Stimulated activated CD4-positive, alpha-beta T cell treated with anti-CD3 and anti-CD28 coated beads, Interleukin-4, amount 100 ng/mL, for 24 hours (primary cell): Measurements from ENCODE around the gene DSCAML1.

Experiments used
- DNase-seq: peaks from one replicate; pipeline ENCODE4 v3.0.0-alpha.2; 2020

DSCAML1 gene

GRCh38 chr11:117631336-117632140 is 165.5 kb downstream of the DSCAML1 start:
- DNase-seq: no peak

- no peak for DNase-seq
Observed at GRCh38 chr11:117629891-117630538, 167.0 kb downstream of the DSCAML1 start.

GRCh38 chr11:117629146-117629545 is 167.9 kb downstream of the DSCAML1 start:
- no peak for DNase-seq

GRCh38 chr11:117627259-117627658 is 169.8 kb downstream of the DSCAML1 start:
- DNase-seq: no peak

- no peak for DNase-seq
Observed at GRCh38 chr11:117626576-117626975, 170.4 kb downstream of the DSCAML1 start.

GRCh38 chr11:117625237-117625636 is 171.8 kb downstream of the DSCAML1 start:
- no peak for DNase-seq

- no peak for DNase-seq
Observed at GRCh38 chr11:117623831-117624271, 173.2 kb downstream of the DSCAML1 start.

GRCh38 chr11:117621226-117621625 is 175.8 kb downstream of the DSCAML1 start:
- no peak for DNase-seq

DNA sequence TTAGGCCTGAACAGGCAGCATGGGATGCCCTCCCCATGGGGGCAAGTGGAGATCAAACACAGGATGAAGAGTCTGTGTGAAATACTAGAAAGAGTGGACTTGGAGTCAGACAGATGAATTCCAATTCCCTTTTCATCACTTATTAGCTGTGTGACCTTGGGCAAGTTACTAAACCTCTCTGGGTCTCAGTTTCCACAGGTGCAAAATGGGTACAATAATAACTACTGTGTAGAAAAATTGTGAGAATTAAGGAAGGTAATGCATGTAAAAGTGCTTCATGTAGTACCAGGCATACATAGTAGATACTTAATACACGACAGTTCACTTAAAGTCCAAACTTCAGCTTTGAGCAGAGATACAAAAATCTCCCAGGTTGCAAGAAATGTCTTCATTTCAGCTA is 176.4 kb downstream of the DSCAML1 start:
- DNase-seq: no peak

DNA sequence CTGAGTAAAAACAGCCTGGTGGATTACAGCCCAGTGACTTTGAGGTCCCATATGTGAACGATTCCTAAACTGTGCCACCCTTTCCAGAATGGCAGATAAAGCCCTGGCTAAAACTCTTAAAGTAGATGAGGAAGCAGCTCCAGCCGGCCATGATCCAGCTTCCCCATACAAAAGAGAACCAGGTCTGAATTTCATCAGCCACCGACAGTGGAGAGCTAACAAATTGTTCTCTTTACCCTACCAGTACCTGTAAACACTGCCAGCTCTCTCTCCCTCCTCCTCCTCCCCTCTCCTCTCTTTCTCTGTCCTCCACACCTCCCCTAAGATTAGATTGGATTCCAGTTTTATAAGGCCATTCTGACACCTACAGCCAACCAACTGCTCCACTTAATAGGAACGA is 176.9 kb downstream of the DSCAML1 start:
- DNase-seq: no peak

DNA sequence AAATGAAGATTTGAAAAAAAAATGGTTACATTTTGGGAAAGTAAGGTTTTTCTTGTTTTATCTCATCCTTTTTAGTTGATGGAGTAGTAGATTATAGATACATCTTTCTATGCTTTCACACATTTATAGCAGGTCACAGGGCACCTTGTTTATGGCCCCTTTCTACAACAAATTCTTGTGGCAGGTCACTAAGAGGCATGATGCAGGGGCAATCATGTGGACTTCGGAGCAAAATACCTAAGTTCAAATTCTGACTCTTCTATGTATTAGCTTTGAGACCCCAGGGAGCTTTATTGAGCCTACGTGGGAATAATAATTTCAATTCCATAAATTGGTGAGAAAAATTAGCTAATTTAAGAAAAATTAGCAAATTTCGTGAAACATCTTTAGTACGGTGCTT is 177.4 kb downstream of the DSCAML1 start:
- DNase-seq: no peak

GRCh38 chr11:117618982-117619355 is 178.0 kb downstream of the DSCAML1 start:
- DNase-seq: no peak

DNA sequence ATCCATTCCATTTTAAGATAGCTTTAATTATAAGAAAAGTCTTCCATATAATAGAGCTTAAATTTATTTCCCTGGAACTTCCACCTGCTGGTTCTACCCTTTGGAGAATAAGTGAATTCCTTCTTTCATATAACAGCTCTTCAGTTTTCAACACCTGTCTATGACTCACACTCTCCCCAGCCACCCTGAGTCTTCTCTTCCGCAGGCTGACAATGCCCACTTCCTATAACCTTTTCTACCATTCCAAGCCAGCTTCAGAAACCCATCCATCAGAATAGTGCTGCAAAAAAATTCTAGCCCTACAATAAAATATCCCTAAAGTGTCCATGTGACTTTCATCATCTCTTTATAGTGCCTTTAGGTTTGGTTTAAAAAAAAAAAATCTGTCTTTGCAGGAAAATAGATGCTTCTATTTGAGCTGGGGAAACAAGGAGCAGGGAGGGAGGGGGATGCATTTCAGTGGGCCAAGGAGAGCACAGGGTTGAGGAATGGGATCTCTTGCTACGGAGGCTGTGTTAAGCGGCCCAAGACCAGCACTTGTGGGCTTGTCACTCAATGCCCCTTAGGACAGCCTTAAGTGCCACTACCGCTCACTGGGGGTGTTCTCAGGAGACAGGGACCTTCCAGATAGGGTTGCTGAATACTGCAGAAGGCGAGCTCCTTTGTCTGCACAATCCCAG is 178.6 kb downstream of the DSCAML1 start:
- DNase-seq: no peak

GRCh38 chr11:117616979-117617378 is 180.0 kb downstream of the DSCAML1 start:
- no peak for DNase-seq

GRCh38 chr11:117614728-117615127 is 182.3 kb downstream of the DSCAML1 start:
- DNase-seq: no peak

GRCh38 chr11:117613521-117613920 is 183.5 kb downstream of the DSCAML1 start:
- no peak for DNase-seq

DNA sequence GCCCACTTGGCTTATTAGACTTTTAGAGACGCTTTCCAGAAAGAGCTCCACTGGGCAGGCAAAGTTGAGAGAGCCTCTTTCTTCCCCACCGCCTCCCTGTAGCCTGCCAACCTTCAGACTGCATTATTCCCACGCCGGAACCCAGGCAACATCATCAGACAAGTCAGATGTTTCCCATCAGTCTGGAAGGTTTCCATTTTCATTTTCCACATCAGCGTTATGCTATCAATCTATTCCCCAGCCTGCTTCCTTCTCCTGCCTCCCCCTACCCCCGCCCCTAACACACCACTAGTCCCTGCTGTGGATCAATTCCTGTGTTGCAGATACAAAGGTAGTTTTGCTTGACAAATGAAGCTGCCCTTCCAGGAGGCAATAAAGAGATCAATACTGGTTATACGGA is 184.8 kb downstream of the DSCAML1 start:
- no peak for DNase-seq

- no peak for DNase-seq
Observed at GRCh38 chr11:117610901-117611300, 186.1 kb downstream of the DSCAML1 start.

GRCh38 chr11:117610045-117610444 is 187.0 kb downstream of the DSCAML1 start:
- peak; percentile 11 for DNase-seq

DNA sequence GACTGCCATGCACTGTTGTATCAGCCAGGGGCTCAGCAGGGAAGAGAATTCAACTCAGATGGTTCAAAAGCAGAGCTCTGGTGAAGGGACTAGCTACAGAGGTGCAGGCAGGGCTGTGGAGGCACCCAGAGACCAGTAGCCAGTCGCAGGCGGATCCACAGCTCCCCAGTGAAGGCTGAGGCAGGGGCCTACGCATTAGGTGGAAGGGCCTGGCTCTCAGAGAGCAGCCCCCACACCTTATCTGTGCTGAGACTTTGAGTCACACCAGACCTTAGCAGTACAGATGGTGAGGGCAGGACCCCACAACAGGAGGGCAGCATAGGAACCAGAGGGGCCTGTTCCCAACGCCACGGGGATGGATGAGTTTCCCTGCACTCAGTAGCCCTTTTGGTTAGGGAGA is 189.6 kb downstream of the DSCAML1 start:
- no peak for DNase-seq

DNA sequence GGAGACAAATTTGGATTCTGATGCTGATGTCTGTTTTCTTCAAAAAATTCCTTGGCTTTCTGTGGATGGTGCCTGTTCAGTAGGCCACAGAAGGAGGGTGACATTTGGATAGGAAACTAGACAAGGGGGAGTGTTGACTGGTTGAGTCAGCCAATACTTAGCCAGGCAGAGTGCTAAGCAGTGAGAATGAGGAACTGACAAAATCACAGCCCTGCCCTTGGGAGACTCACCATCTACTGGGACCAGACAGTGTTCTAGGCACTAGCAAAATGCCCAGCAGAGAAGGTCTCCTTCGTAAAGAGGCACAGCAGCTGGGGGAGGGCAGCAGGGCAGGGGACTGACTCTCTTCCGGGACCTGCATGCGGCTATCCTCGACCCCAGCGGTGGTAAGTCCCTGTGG is 190.2 kb downstream of the DSCAML1 start:
- no peak for DNase-seq

DNA sequence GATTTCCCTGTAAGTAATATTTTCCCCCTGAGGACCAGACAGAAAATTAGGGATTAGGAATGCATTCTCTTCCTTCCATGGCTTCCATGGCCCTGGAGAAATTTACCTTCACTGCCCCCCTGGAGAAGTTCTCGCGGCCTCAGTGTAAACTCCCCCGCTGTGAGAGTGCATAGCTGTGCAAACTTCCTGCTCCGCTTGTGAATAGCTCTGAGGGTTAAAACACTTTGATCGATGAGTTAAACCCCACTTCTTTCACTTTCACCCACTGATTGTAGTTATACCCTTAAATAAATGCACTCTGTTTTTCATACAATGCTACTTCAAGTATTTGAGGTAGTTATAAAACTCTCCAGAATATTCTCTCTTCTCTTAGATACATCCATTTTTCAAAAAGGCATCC is 190.8 kb downstream of the DSCAML1 start:
- no peak for DNase-seq

DNA sequence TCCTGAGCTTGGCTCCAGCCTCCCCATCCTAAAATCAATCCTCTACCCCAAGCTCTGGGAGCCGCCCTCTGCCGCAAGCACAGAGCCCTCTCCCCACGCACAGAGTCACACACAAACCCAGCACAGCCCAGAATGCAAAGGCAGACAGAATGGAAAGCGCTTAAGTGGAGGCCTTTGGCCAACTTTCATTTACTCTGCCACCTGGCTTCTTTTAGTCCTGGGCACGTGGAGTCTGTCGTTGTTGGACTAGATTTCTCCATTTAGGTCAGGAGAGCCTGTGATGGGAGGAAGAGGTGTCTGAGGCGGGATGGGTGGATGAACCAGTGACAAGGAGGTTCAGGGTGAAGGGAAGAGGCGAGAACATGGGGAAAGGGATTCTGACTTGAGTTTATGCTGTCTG is 191.7 kb downstream of the DSCAML1 start:
- DNase-seq: no peak
